H1 (cell line): ENCODE results near the gene S100PBP. TPM values are rescaled to one million over a fixed set of nuclear protein-coding genes. Genes with fewer than 3 reads are reported as not detected.

ENCODE experiments used
- CTCF ChIA-PET: fragments of 300-600 bp; sonication (Branson Sonifier 250); formaldehyde crosslinking; loops from one replicate; lab custom pipeline; 2021; ENCODE audit not compliant: partially characterized antibody; lab: Charles Lee
- POLR2A ChIA-PET: fragments of 300-600 bp; sonication (Branson Sonifier 250); formaldehyde crosslinking; loops from one replicate; lab custom pipeline; 2021; ENCODE audit warnings: inconsistent platforms; ENCODE audit not compliant: partially characterized antibody; lab: Charles Lee
- DNase-seq, 2 experiments: peaks; one replicate each; pipeline versions ENCODE4 v3.0.0 to v3.0.0-alpha.2; 2010 to 2022; ENCODE audit warnings: low spot score in 2 of 2, low read depth in 1 of 2, mixed read lengths in 1 of 2
- FAIRE-seq: peaks from 2 replicates; lab custom pipeline; 2011; peaks lifted over from hg19 to GRCh38; lab: Jason Lieb, UNC
- H2AFZ ChIP-seq: 2 replicates; pipeline ENCODE4 v1.8.1; 2012; ENCODE audit warnings: low read length, inconsistent platforms
- H2AK5ac ChIP-seq: 2 replicates; pipeline ENCODE4 v1.6.1; 2013; ENCODE audit warnings: low read depth, low read length
- H2BK120ac ChIP-seq: replicated peaks from 2 replicates; pipeline ENCODE3; 2013; ENCODE audit warnings: low read depth, low read length, inconsistent platforms
- H2BK12ac ChIP-seq: 2 replicates; pipeline ENCODE4 v1.6.1; 2013; ENCODE audit warnings: low read depth, low read length
- H2BK15ac ChIP-seq: 2 replicates; pipeline ENCODE4 v1.6.1; 2013; ENCODE audit warnings: low read length
- H2BK20ac ChIP-seq: 2 replicates; pipeline ENCODE4 v1.6.1; 2013; ENCODE audit warnings: low read length
- H2BK5ac ChIP-seq: 2 replicates; pipeline ENCODE4 v1.6.1; 2013; ENCODE audit warnings: low read depth, low read length
- H3K14ac ChIP-seq: 2 replicates; pipeline ENCODE4 v1.6.1; 2013; ENCODE audit warnings: inconsistent platforms; ENCODE audit not compliant: insufficient read length
- H3K18ac ChIP-seq: 2 replicates; pipeline ENCODE4 v1.6.1; 2013; ENCODE audit warnings: low read length; ENCODE audit errors: extremely low read depth
- H3K23ac ChIP-seq: 2 replicates; pipeline ENCODE4 v1.6.1; 2013; ENCODE audit warnings: inconsistent platforms; ENCODE audit not compliant: insufficient read length
- H3K23me2 ChIP-seq: 2 replicates; pipeline ENCODE4 v1.6.1; 2013; ENCODE audit warnings: low read depth, low read length
- H3K27ac ChIP-seq: 2 replicates; pipeline ENCODE4 v1.6.1; 2011; ENCODE audit warnings: low read depth, low read length, inconsistent platforms
- H3K27me3 ChIP-seq, 4 experiments: replicated peaks in 1 of 4; 1 replicate in 1 of 4; 2 replicates in 3 of 4; pipeline versions ENCODE4 v1.6.1 to v1.8.1; 2011 to 2013; ENCODE audit warnings: low read length in 3 of 4, mild to moderate bottlenecking in 3 of 4, inconsistent platforms in 2 of 4, mixed read lengths in 2 of 4, moderate library complexity in 1 of 4; ENCODE audit not compliant: control insufficient read depth in 3 of 4, insufficient read depth in 3 of 4; ENCODE audit errors: extremely low read depth in 1 of 4
- H3K36me3 ChIP-seq, 4 experiments: 2 replicates each; pipeline versions ENCODE4 v1.6.1 to v1.8.1; 2011 to 2013; ENCODE audit warnings: mild to moderate bottlenecking in 4 of 4, low read length in 3 of 4, moderate library complexity in 2 of 4, control low read depth in 1 of 4, inconsistent platforms in 1 of 4; ENCODE audit not compliant: insufficient read depth in 4 of 4, control insufficient read depth in 2 of 4
- H3K4ac ChIP-seq: replicated peaks from 2 replicates; pipeline ENCODE3; 2013; ENCODE audit warnings: low read length, low read depth, mixed read lengths, inconsistent platforms; ENCODE audit not compliant: insufficient read length
- H3K4me1 ChIP-seq, 4 experiments: replicated peaks in 1 of 4; 1 replicate in 1 of 4; 2 replicates in 3 of 4; pipeline versions ENCODE4 v1.6.1 to v1.8.1; 2011 to 2013; ENCODE audit warnings: low read length in 3 of 4, inconsistent platforms in 2 of 4, mixed read lengths in 1 of 4; ENCODE audit not compliant: insufficient read depth in 4 of 4, control insufficient read depth in 3 of 4
- H3K4me2 ChIP-seq, 2 experiments: 2 replicates each; pipeline versions ENCODE4 v1.6.1 to v1.8.1; 2011 to 2013; ENCODE audit warnings: low read depth in 2 of 2, low read length in 2 of 2, control low read depth in 1 of 2, inconsistent platforms in 1 of 2, mild to moderate bottlenecking in 1 of 2; ENCODE audit not compliant: insufficient read depth in 1 of 2
- H3K4me3 ChIP-seq, 4 experiments: fragments of 200-600, 300-600 bp in 1 of 4; sonication (generic), shearing (Covaris generic), sonication (Bioruptor Twin) in 1 of 4; 2 replicates each; pipeline versions ENCODE4 v1.5.1 to v1.8.1; 2011 to 2016; ENCODE audit warnings: low read length in 4 of 4, low read depth in 3 of 4, control low read depth in 2 of 4, inconsistent platforms in 2 of 4, mild to moderate bottlenecking in 2 of 4, mixed read lengths in 1 of 4, moderate library complexity in 1 of 4; ENCODE audit not compliant: insufficient read depth in 2 of 4; ENCODE audit errors: extremely low read depth in 1 of 4
- H3K56ac ChIP-seq: replicated peaks from 2 replicates; pipeline ENCODE3; 2013; ENCODE audit warnings: low read depth, mild to moderate bottlenecking, mixed read lengths, low read length, inconsistent platforms; ENCODE audit not compliant: insufficient read length
- H3K79me1 ChIP-seq: 2 replicates; pipeline ENCODE4 v1.6.1; 2013; ENCODE audit warnings: low read depth, low read length, control low read depth
- H3K79me2 ChIP-seq, 2 experiments: 2 replicates each; pipeline versions ENCODE4 v1.6.1 to v1.8.1; 2012 to 2013; ENCODE audit warnings: low read length in 2 of 2, mild to moderate bottlenecking in 2 of 2, inconsistent platforms in 1 of 2; ENCODE audit not compliant: insufficient read depth in 2 of 2, control insufficient read depth in 1 of 2
- H3K9ac ChIP-seq, 4 experiments: replicated peaks in 1 of 4; 1 replicate in 1 of 4; 2 replicates in 3 of 4; pipeline versions ENCODE4 v1.6.1 to v1.8.1; 2011 to 2013; ENCODE audit warnings: low read depth in 3 of 4, low read length in 3 of 4, control low read depth in 2 of 4, mild to moderate bottlenecking in 2 of 4, moderate library complexity in 2 of 4, inconsistent platforms in 1 of 4; ENCODE audit errors: extremely low read depth in 1 of 4
- H3K9me3 ChIP-seq, 2 experiments: 2 replicates each; pipeline versions ENCODE4 v1.6.1 to v1.8.1; 2012 to 2013; ENCODE audit warnings: mild to moderate bottlenecking in 2 of 2, moderate library complexity in 2 of 2, control low read depth in 1 of 2, inconsistent platforms in 1 of 2, low read depth in 1 of 2, low read length in 1 of 2, mixed read lengths in 1 of 2; ENCODE audit not compliant: insufficient read depth in 2 of 2
- H4K20me1 ChIP-seq, 2 experiments: replicated peaks in 1 of 2; 2 replicates each; pipeline versions ENCODE3 to v1.8.1; 2011 to 2013; ENCODE audit warnings: inconsistent platforms in 2 of 2, low read length in 2 of 2, mild to moderate bottlenecking in 1 of 2; ENCODE audit not compliant: insufficient read depth in 2 of 2, control insufficient read depth in 1 of 2
- H4K5ac ChIP-seq: 2 replicates; pipeline ENCODE4 v1.6.1; 2013; ENCODE audit warnings: low read length, low read depth, mixed read lengths, inconsistent platforms; ENCODE audit not compliant: insufficient read length
- H4K8ac ChIP-seq: 2 replicates; pipeline ENCODE4 v1.8.0; 2013; ENCODE audit warnings: mild to moderate bottlenecking, moderate library complexity, low read length, inconsistent platforms; ENCODE audit not compliant: insufficient read depth; ENCODE audit errors: extremely low read depth
- H4K91ac ChIP-seq: replicated peaks from 2 replicates; pipeline ENCODE3; 2013; ENCODE audit warnings: low read length, mixed read lengths, inconsistent platforms; ENCODE audit not compliant: insufficient read length
- BACH1 ChIP-seq: IDR thresholded peaks from 2 replicates; pipeline ENCODE4 v1.6.1; 2012; ENCODE audit warnings: low read length, improper control_type of control experiment
- BCL11A ChIP-seq, 2 experiments: IDR thresholded peaks; one replicate each; pipeline ENCODE4 v1.6.1; 2011; ENCODE audit warnings: low read depth in 2 of 2, low read length in 2 of 2, mild to moderate bottlenecking in 2 of 2
- BRCA1 ChIP-seq: IDR thresholded peaks from 2 replicates; pipeline ENCODE4 v1.6.1; 2012; ENCODE audit warnings: low read depth, low read length, improper control_type of control experiment
- WGBS, 2 experiments: shearing (Covaris generic) in 1 of 2; methylation state at CpG; one replicate each; pipeline versions ENCODE4 v1.1.6 to v1.1.7; 2013 to 2015; ENCODE audit warnings: low lambda C conversion rate in 2 of 2, mixed read lengths in 2 of 2, inconsistent platforms in 1 of 2, low coverage in 1 of 2, missing lambda C conversion rate in 1 of 2; ENCODE audit not compliant: insufficient replicate concordance in 2 of 2, insufficient coverage in 1 of 2, insufficient read length in 1 of 2; ENCODE audit errors: extremely low coverage in 1 of 2, missing lambda C conversion rate in 1 of 2; 5-methylcytosine and 5-hydroxymethylcytosine counted together
- polyA plus RNA-seq, 7 experiments: library from polyadenylated mRNA; depleted of rRNA in 3 of 7; stranded (reverse) in 5 of 7; unstranded in 2 of 7; fragments of >200 nt in 5 of 7; fragments of 200-250 nt in 2 of 7; gene quantifications; 1 replicate in 5 of 7; 2 replicates in 1 of 7; 4 replicates in 1 of 7; pipeline versions ENCODE4 v1.2.1 to v1.2.3, GENCODE V29; 2011 to 2013; ENCODE audit warnings: missing spikeins in 2 of 7, mixed read lengths in 2 of 7
- total RNA-seq: library from RNA; stranded (reverse); fragmentation: NEBNext Ultra II Directional; extraction: Animal tissue kit (Norgen Biotek cat#: 25700); gene quantifications from 2 replicates; pipeline ENCODE4 v1.2.1, GENCODE V29; 2021
- TF ChIP-seq, protein P1 (sequence below): IDR thresholded peaks from 2 replicates; pipeline ENCODE4 v1.6.1; 2012; ENCODE audit warnings: inconsistent platforms
- TF ChIP-seq, protein P2 (sequence below): IDR thresholded peaks from 2 replicates; pipeline ENCODE4 v1.6.1; 2011; ENCODE audit warnings: low read length, improper control_type of control experiment

S100PBP gene
- total and polyA plus RNA-seq, 2 of the 8 experiments (the other 6 are each of a cell fraction or from before 2014, with no cell fraction given) = 43.8 to 68.3 TPM

DNA sequence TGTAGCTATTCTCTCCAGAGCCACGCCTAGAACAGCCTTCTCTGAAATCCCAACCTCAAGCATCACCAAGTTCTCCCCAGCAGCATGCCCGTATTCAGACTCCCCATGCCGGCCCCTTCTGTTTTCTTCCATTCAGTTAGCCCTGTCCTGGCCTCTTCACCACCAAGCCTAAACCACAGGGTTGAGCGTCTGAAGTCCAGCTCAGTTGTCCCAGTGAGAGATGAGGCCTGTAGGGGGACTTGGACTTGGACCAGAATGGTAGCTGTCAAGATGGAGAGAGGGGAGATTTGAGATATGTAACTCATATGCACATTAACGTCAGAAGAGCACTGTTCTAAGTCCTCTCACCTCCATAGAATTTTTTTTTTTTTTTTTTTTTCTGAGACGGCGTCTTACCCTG lies 89.2 kb downstream of the S100PBP start:
- no peak overlapping the region for H3K4ac ChIP-seq
- no peak overlapping the region for H3K9ac ChIP-seq
- H2AK5ac ChIP-seq = no peak overlapping the region
- no peak overlapping the region for H4K91ac ChIP-seq
- no peak overlapping the region; the same call in 1 of the 2 replicates for H2AFZ ChIP-seq
- FAIRE-seq (no peak), DNase-seq (no peak)
- H4K20me1 ChIP-seq = no peaks in the 10 kb centered on the region
- H2BK12ac ChIP-seq = no peak overlapping the region
- H4K8ac ChIP-seq = no peak overlapping the region
- no peak overlapping the region for H3K18ac ChIP-seq
- peaks cover 2 to 11% (median 8%) of the 10 kb centered on the region in 4 experiments for H3K27me3 ChIP-seq
- no peaks in the 10 kb centered on the region for H3K79me1 ChIP-seq
- WGBS, 2 experiments = 88% methylated on average over 5 of the region's 7 CpGs; no CpG with 5 or more reads in 1 of the 2 experiments
- peaks cover under 1% of the 10 kb centered on the region; the same call in 1 of the 2 replicates for H3K23me2 ChIP-seq
- H2BK5ac ChIP-seq = no peak overlapping the region
- TF ChIP-seq BACH1 (no peak), BCL11A (IDR thresholded peaks at IDR 0.05; ENCODE audit: low read depth in 2 of 2, low read length in 2 of 2) (no peak), BRCA1 (no peak)
- TF ChIP-seq, protein P1, sequence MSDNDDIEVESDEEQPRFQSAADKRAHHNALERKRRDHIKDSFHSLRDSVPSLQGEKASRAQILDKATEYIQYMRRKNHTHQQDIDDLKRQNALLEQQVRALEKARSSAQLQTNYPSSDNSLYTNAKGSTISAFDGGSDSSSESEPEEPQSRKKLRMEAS = no peak
- TF ChIP-seq, protein P2, sequence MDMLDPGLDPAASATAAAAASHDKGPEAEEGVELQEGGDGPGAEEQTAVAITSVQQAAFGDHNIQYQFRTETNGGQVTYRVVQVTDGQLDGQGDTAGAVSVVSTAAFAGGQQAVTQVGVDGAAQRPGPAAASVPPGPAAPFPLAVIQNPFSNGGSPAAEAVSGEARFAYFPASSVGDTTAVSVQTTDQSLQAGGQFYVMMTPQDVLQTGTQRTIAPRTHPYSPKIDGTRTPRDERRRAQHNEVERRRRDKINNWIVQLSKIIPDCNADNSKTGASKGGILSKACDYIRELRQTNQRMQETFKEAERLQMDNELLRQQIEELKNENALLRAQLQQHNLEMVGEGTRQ = no peak
- H2BK20ac ChIP-seq = no peak overlapping the region
- ChIA-PET POLR2A (interaction anchor here (0.6 kb wide), 1 partner anchor 58 kb away, joined by 4 read pairs; no protein-coding TSS in a partner anchor), CTCF (interaction anchor here (0.6 to 2.3 kb wide), 5 partner anchors 9 to 855 kb away, joined by 3 to 6 read pairs (median 4); no protein-coding TSS in a partner anchor)
- no peak overlapping the region for H3K14ac ChIP-seq
- H3K4me3 ChIP-seq = no peak overlapping the region
- no peak overlapping the region for H3K4me2 ChIP-seq
- H3K79me2 ChIP-seq = no peaks in the 10 kb centered on the region
- H3K27ac ChIP-seq = no peak overlapping the region
- H2BK15ac ChIP-seq = no peak overlapping the region
- H3K36me3 ChIP-seq = no peaks in the 10 kb centered on the region
- H3K9me3 ChIP-seq = no peaks in the 10 kb centered on the region
- no peak overlapping the region for H3K56ac ChIP-seq
- H3K4me1 ChIP-seq = peaks cover 0 to under 1% (median under 1%) of the 10 kb centered on the region in 4 experiments; a peak in 3 of 7 replicates
- no peak overlapping the region for H4K5ac ChIP-seq
- H3K23ac ChIP-seq = no peak overlapping the region
- H2BK120ac ChIP-seq = no peak overlapping the region
